ENCODE results near the gene BCKDHB.

BCKDHB gene

DNA sequence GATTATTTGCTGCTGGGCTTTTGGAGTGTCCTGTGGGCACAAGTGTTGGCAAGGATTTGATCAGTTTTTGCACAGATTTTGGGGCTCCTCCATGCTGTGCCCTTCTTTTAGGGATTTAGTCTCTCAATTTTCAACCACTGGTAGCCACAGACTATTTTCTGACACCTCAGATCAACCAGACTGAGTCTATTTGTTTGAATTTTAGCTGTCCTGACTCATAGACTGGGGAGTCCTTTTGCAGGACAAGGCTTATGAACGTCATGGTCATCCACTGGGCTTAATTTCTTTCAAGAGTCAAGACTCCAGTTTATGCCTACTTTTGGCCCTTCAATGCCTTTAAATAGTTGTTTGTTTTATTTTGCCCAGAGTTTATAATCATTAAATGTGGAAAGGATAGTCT, 59.3 kb downstream of the BCKDHB start:
- Histone ChIP-seq H3K9me3 (ENCODE audit: control insufficient read depth, insufficient read depth, low read length) (no peaks in the 10 kb centered on the region), H3K4me1 (ENCODE audit: insufficient read depth, low read length) (peaks cover 10% of the 10 kb centered on the region), H3K36me3 (ENCODE audit: insufficient read depth, low read length) (no peaks in the 10 kb centered on the region), H3K9ac (ENCODE audit: low read depth, low read length) (no peak overlapping the region)

GRCh38 chr6:80170433-80170832, 64.0 kb downstream of the BCKDHB start:
- no peaks in the 10 kb centered on the region for H3K9me3 ChIP-seq (ENCODE audit: control insufficient read depth, insufficient read depth, low read length)
- H3K4me1 ChIP-seq (ENCODE audit: insufficient read depth, low read length): no peaks in the 10 kb centered on the region
- H3K36me3 ChIP-seq (ENCODE audit: insufficient read depth, low read length): no peaks in the 10 kb centered on the region
- no peak overlapping the region for H3K9ac ChIP-seq (ENCODE audit: low read depth, low read length)

DNA sequence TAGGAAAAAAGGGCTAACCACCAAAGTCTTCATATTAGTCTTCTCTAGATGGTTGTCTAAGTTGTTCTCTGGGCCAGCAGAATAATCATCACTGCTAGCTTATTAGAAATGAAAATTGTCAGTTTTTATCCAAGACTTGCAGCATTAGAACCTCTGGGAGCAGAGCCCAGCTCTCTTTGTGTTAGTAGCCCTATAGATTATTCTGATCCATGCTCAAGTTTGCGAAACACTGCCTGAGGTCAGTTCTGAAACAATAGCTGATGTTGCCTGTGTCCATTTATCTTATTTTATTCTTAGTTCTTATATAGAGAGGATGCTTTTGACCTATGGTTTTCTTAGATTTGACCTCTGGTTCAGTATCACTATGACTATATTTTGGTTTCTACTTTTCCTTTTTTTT, 66.9 kb downstream of the BCKDHB start:
- Histone ChIP-seq H3K36me3 (ENCODE audit: insufficient read depth, low read length) (no peaks in the 10 kb centered on the region), H3K9ac (ENCODE audit: low read depth, low read length) (no peak overlapping the region), H3K4me1 (ENCODE audit: insufficient read depth, low read length) (no peaks in the 10 kb centered on the region), H3K9me3 (ENCODE audit: control insufficient read depth, insufficient read depth, low read length) (no peaks in the 10 kb centered on the region)

GRCh38 chr6:80174900-80175572, 68.6 kb downstream of the BCKDHB start:
- no peaks in the 10 kb centered on the region for H3K36me3 ChIP-seq (ENCODE audit: insufficient read depth, low read length)
- no peaks in the 10 kb centered on the region for H3K4me1 ChIP-seq (ENCODE audit: insufficient read depth, low read length)
- no peaks in the 10 kb centered on the region for H3K9me3 ChIP-seq (ENCODE audit: control insufficient read depth, insufficient read depth, low read length)
- no peak overlapping the region for H3K9ac ChIP-seq (ENCODE audit: low read depth, low read length)

DNA sequence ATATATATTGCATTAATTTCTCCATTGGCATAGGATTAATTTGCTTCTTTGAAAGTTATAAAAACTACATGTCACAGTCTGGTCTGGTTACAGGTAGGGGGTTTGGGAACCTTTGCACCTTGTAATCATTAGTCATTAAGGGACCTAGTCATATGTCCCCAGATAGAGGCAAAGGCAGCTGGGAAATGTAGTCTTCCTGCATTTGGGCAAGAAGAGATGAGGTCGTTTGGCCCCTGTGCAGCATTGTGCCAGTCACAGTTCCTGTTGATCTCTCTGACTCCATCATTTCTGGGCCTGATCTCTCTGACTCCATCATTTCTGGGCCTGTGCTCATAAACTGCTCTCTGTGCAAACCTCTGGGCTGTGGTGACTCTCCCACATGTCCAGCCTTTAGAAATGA, 73.2 kb downstream of the BCKDHB start:
- Histone ChIP-seq H3K36me3 (ENCODE audit: insufficient read depth, low read length) (no peaks in the 10 kb centered on the region), H3K4me1 (ENCODE audit: insufficient read depth, low read length) (no peaks in the 10 kb centered on the region), H3K9ac (ENCODE audit: low read depth, low read length) (no peak overlapping the region), H3K9me3 (ENCODE audit: control insufficient read depth, insufficient read depth, low read length) (no peaks in the 10 kb centered on the region)

- no peaks in the 10 kb centered on the region for H3K36me3 ChIP-seq (ENCODE audit: insufficient read depth, low read length)
- no peak overlapping the region for H3K9ac ChIP-seq (ENCODE audit: low read depth, low read length)
- H3K9me3 ChIP-seq (ENCODE audit: control insufficient read depth, insufficient read depth, low read length): no peaks in the 10 kb centered on the region
- H3K4me1 ChIP-seq (ENCODE audit: insufficient read depth, low read length): no peaks in the 10 kb centered on the region
Measured at GRCh38 chr6:80181352-80182081, 75.0 kb downstream of the BCKDHB start.

- H3K9ac ChIP-seq (ENCODE audit: low read depth, low read length): no peak overlapping the region
- no peaks in the 10 kb centered on the region for H3K4me1 ChIP-seq (ENCODE audit: insufficient read depth, low read length)
Measured at GRCh38 chr6:80182308-80182707, 75.8 kb downstream of the BCKDHB start.

DNA sequence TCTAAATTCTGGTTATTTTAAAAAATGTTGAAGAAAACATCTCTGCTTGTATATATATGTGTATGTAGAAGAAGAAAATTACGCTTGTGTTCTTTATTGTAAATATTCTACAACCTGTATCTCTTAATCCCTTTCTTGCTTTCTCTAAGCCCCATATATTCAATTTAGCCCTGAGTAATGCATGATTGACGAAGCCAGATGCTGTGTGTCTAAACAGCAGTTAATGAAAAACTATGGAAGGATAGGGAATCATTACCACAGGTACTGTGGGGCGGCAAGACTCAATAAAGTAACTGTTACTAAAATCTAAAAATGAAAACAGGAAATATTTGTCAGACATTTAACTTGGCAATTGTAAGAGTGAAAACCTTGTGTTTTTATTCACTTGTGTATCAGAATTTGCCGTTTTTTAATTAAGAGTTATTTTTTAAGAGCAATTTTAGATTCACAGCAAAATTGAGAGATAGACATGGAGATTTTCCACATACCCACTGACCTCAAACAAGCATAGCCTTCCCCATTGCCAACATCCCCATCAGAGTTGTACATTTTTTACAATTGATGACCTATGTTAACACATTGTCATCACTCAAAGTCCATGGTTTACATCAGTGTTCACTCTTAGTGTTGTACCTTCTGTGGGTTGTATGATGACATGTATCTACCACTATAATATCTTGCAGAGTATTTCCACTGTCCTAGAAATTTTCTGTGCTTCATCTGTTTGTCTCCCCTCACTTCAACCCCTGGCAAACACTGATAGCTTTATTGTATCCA, 76.7 kb downstream of the BCKDHB start:
- no peaks in the 10 kb centered on the region for H3K4me1 ChIP-seq (ENCODE audit: insufficient read depth, low read length)
- no peaks in the 10 kb centered on the region for H3K9me3 ChIP-seq (ENCODE audit: control insufficient read depth, insufficient read depth, low read length)
- no peaks in the 10 kb centered on the region for H3K36me3 ChIP-seq (ENCODE audit: insufficient read depth, low read length)
- no peak overlapping the region for H3K9ac ChIP-seq (ENCODE audit: low read depth, low read length)

More at GRCh38 chr6:80182308-80182707, 75.8 kb downstream of the BCKDHB start:
- Histone ChIP-seq H3K9me3 (ENCODE audit: control insufficient read depth, insufficient read depth, low read length) (no peaks in the 10 kb centered on the region), H3K36me3 (ENCODE audit: insufficient read depth, low read length) (no peaks in the 10 kb centered on the region)

GRCh38 chr6:80185492-80185891, 79.0 kb downstream of the BCKDHB start:
- Histone ChIP-seq H3K36me3 (ENCODE audit: insufficient read depth, low read length) (no peaks in the 10 kb centered on the region), H3K4me1 (ENCODE audit: insufficient read depth, low read length) (no peaks in the 10 kb centered on the region), H3K9ac (ENCODE audit: low read depth, low read length) (no peak overlapping the region), H3K9me3 (ENCODE audit: control insufficient read depth, insufficient read depth, low read length) (no peaks in the 10 kb centered on the region)

- Histone ChIP-seq H3K36me3 (ENCODE audit: insufficient read depth, low read length) (no peaks in the 10 kb centered on the region), H3K9ac (ENCODE audit: low read depth, low read length) (no peak overlapping the region), H3K4me1 (ENCODE audit: insufficient read depth, low read length) (no peaks in the 10 kb centered on the region), H3K9me3 (ENCODE audit: control insufficient read depth, insufficient read depth, low read length) (no peaks in the 10 kb centered on the region)
Measured at GRCh38 chr6:80186082-80186481, 79.6 kb downstream of the BCKDHB start.

DNA sequence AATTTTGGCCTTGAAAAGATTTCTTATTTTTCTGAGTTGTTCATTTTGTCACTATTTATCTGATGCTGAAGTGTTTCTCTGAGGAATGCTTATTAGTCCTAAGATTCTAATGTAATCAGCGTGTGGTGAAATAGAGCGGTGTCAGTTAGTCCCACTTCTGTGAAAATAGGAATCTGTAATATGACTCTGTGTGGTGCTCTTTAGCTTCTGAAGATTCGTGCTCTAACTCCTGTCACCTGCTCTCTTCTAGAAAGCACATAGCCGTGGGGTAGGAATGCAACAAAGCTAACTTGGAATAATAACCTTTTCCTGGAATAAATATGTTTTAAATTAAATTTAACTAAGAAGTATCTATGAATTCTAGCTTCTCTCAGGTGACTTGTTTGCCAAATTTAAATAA, 90.4 kb downstream of the BCKDHB start:
- Histone ChIP-seq H3K9me3 (ENCODE audit: control insufficient read depth, insufficient read depth, low read length) (no peaks in the 10 kb centered on the region), H3K4me1 (ENCODE audit: insufficient read depth, low read length) (no peaks in the 10 kb centered on the region), H3K9ac (ENCODE audit: low read depth, low read length) (no peak overlapping the region), H3K36me3 (ENCODE audit: insufficient read depth, low read length) (no peaks in the 10 kb centered on the region)

DNA sequence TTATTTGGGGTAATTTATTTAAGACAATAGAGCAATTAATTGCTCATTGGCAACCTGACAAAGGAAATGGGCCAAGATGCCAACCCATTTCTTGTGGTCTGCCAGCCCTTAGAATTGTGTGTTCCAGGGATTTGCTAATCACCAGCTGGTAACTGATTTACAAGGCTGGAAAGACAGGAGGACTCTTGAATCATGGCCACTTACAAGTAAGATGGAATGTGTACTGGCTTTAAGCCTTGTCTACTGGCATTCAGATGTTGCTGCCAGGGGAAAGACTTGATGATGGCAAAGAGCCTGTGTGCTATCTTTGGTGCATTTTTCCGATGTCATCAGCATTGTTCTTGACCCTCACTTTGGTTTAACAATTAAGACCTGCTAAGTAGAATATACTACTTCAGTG, 91.0 kb downstream of the BCKDHB start:
- Histone ChIP-seq H3K9ac (ENCODE audit: low read depth, low read length) (no peak overlapping the region), H3K9me3 (ENCODE audit: control insufficient read depth, insufficient read depth, low read length) (no peaks in the 10 kb centered on the region), H3K4me1 (ENCODE audit: insufficient read depth, low read length) (no peaks in the 10 kb centered on the region), H3K36me3 (ENCODE audit: insufficient read depth, low read length) (no peaks in the 10 kb centered on the region)

GRCh38 chr6:80197986-80198385, 91.5 kb downstream of the BCKDHB start:
- H3K9me3 ChIP-seq (ENCODE audit: control insufficient read depth, insufficient read depth, low read length): no peaks in the 10 kb centered on the region
- H3K4me1 ChIP-seq (ENCODE audit: insufficient read depth, low read length): no peaks in the 10 kb centered on the region
- H3K9ac ChIP-seq (ENCODE audit: low read depth, low read length): no peak overlapping the region
- no peaks in the 10 kb centered on the region for H3K36me3 ChIP-seq (ENCODE audit: insufficient read depth, low read length)

- Histone ChIP-seq H3K36me3 (ENCODE audit: insufficient read depth, low read length) (no peaks in the 10 kb centered on the region), H3K9ac (ENCODE audit: low read depth, low read length) (no peak overlapping the region), H3K9me3 (ENCODE audit: control insufficient read depth, insufficient read depth, low read length) (no peaks in the 10 kb centered on the region), H3K4me1 (ENCODE audit: insufficient read depth, low read length) (no peaks in the 10 kb centered on the region)
Measured at GRCh38 chr6:80203283-80203682, 96.8 kb downstream of the BCKDHB start.

- Histone ChIP-seq H3K9me3 (ENCODE audit: control insufficient read depth, insufficient read depth, low read length) (no peaks in the 10 kb centered on the region), H3K36me3 (ENCODE audit: insufficient read depth, low read length) (no peaks in the 10 kb centered on the region), H3K4me1 (ENCODE audit: insufficient read depth, low read length) (peaks cover 2% of the 10 kb centered on the region; the same call in 1 of the 2 replicates), H3K9ac (ENCODE audit: low read depth, low read length) (no peak overlapping the region)
Measured at GRCh38 chr6:80205404-80205803, 98.9 kb downstream of the BCKDHB start.
